ENCODE data around the gene FGL2.

- no peak for TF ChIP-seq POLR2AphosphoS5 (IDR thresholded peaks at IDR 0.05; ENCODE audit: borderline replicate concordance, low read depth, low read length)
- no peak for TF ChIP-seq FOXP2 (optimal IDR thresholded peaks at IDR 0.05; ENCODE audit: control extremely low read depth, extremely low read length, insufficient read depth)
- no peak for TF ChIP-seq EZH2 (IDR thresholded peaks at IDR 0.05)
Observed at GRCh38 chr7:77188731-77189437, 10.7 kb downstream of the FGL2 start.
